Glomerular visceral epithelial cell (primary cell): Measurements from ENCODE around the gene PORCN.
A peak's percentile ranks its signal among the peaks of the same experiment; 100 is the strongest.

Experiments used
- DNase-seq: peaks from one replicate; pipeline ENCODE4 v3.0.0-alpha.2; 2016; ENCODE audit errors: extremely low spot score

The PORCN gene

GRCh38 chrX:48508400-48509244, at the start of gene PORCN:
Gene PORCN, plus strand, starts transcription at chrX:48508992. Its CDS starts 829 bp downstream, at chrX:48509821.
- DNase-seq: peak; percentile 72

DNA sequence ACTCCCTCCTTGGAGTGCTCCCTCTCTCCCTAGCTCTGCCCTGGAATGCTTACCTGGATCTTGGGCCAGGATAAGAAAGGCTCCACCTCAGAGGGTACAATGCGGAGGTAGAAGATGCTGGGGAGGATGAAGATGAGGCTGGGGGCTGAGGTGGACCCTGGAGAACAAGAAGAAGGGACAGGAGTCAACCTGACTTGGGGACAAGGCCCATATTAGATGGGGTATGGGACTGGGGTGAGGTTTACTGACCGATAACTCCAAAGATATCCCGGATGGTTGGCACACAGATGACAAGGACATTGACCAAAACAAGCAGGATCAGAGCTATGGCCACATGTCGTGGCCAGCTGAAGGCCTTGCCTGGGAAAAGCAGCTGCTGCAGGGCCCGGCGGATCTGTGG, 49.3 kb upstream of the PORCN start:
- DNase-seq: no peak

DNA sequence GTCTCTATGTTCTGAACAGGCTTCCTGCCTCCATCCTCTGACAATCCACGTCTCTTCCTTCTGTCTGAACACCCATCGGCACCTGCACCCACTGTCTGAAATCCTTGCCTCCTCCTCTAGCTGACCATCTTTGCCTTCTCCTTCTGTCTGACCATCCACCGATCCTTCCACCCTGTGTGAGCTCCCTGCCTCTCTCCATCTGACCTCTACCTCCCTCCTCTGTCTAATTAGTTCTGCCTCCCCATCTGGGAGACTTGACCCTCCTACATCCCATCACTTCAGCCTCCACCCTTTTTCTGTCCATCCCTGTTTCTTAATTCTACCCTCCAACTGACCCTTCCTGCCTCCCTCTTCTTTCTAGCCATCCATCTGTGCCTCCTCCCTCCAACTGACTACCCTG, 48.8 kb upstream of the PORCN start:
- DNase-seq: no peak

- no peak for DNase-seq
These were observed 48.2 kb upstream of the PORCN start for GRCh38 chrX:48460606-48461005.

GRCh38 chrX:48461830-48462229, 47.0 kb upstream of the PORCN start:
- DNase-seq: no peak

DNA sequence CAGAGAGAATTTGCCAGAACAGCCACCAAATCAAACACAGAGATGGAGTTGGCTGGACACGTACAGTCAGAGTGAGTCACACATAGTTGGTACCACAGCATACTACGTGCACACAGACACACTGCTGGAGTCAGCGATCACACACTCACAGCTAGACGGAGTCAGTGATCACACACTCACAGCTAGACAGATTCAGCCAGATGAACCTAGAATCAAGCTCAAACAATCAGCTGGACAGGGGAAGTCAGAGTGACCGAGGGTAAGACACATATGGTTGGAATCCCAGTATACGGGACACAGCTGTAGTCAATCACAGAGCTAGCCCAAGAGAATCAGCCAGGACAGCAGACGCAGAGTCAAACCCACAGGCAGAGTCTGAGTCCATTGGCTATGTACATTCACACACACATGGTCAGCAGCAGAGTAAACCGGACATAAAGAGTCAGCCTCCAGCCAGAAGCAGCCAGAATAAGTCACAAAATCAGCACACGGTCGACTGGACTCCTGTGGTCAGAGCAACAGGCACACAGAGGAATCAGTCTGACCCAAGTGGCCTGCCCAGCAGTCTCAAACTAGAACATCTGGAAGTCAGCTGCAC, 43.4 kb upstream of the PORCN start:
- DNase-seq: peak; percentile 80

- DNase-seq: no peak
These were observed 42.1 kb upstream of the PORCN start for GRCh38 chrX:48466696-48467095.

GRCh38 chrX:48467281-48467761, 41.5 kb upstream of the PORCN start:
- DNase-seq: no peak

DNA sequence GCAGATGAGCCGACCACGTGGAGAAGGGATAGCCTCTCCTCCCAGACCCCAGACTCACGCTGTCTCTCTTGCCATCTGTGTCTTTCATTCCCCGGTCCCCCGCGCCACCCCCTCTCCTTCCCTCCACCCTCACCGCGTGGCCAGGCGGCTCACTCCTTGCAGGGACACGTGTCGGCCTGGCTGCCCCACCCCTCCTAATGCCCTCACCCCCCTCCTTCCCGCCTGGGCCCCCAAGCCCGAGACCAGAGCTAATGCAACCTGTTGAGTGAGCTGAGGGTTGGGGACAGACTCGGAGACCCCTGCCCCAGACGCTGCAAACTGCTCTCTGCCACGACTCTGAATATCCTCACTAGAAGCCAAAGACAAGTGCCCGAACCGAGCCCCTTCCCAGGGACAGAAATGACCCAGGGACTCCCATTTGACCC, 40.5 kb upstream of the PORCN start:
- DNase-seq: no peak

DNA sequence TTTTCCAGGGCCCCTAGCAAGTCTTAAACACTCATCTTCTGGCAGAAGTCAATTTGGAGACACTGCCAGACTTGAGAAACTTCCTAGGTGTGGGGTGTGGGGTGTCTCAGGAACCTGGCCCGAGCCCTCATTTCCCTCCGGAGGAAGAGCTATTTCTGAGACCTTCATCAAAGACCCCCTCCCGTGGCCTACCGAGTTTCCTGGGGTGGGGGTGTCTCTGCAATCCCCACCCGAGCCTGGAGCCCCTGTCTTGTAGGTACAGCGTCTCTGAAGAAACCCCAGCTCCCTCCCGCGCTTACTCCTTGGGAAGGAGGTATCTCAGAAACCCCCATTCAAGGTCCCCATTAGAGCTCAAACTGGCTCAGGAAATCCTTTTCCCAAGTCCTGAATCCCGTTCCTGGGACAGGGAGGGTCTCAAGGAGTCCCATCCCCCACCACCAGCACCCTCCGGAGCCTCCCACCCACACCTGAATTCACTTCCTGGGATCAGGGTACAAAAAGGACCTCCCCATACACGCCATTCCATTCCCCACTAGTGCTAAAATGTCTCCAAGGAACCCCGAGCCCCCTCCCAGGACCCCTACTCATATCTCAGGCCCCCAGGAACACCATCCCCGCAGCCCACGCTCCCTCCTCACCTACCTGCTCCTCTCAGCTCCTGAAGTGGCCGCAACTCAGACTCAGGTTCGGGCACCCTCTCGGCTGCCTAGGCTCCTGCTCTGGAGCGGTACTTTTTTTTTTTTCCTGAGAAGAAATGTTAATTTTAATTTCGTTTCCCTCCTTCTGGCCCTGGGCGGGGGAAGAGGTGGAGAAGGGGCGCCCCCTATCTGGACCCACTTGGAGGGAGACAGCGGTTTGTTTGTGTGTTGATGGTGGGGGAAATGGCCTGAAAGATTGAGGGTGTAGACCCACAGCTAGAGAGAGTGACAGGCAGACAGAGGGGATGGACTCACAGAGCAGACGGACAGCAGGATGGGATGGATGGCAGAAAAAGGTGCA, 39.8 kb upstream of the PORCN start:
- DNase-seq: no peak

- no peak for DNase-seq
These were observed 38.5 kb upstream of the PORCN start, which contains the start of gene SLC38A5 for GRCh38 chrX:48470110-48470832. Gene SLC38A5, minus strand, starts transcription at chrX:48470260. Its CDS starts 2,336 bp downstream, at chrX:48467924.

- no peak for DNase-seq
These were observed 38.0 kb upstream of the PORCN start for GRCh38 chrX:48470833-48471118.

- no peak for DNase-seq
These were observed 37.3 kb upstream of the PORCN start for GRCh38 chrX:48471504-48471903.

GRCh38 chrX:48472225-48472624, 36.6 kb upstream of the PORCN start:
- no peak for DNase-seq

GRCh38 chrX:48472851-48473703, 35.7 kb upstream of the PORCN start:
- DNase-seq: no peak

DNA sequence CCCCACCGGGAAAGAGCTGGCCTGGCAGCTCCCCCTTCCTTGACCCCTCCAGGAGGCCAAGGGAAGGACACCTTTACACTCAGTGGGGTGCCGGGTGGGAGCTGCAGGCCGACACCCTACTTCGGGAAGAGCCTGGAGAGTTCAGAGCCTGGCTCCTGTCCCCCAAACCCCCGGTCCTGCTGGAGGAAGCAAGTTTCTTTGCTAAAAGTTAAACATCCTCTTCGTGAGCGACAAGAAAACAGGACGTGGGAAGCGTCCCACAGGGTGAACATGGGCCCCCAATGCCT, 35.1 kb upstream of the PORCN start:
- no peak for DNase-seq

DNA sequence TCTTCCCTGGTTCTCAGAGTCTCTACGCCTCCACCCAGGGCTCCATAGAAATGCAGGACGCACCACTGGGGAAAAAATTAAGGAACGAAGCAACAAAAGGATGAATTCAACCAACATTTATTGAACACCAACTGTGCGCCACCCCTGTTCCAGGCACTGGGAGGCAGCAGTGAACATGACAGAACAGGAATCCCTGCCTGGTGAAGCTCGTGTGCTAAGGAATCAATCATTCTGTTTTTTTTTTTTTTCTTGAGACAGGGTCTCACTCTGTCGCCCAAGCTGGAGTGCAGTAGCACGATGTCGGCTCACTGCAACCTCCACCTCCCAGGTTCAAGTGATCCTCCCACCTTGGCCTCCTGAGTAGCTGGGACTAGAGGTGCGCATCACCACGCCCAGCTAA, 34.7 kb upstream of the PORCN start:
- no peak for DNase-seq

GRCh38 chrX:48474581-48474980, 34.2 kb upstream of the PORCN start:
- no peak for DNase-seq

- DNase-seq: peak; percentile 14
These were observed 33.5 kb upstream of the PORCN start for GRCh38 chrX:48475296-48475695.

- DNase-seq: peak; percentile 89
These were observed 32.8 kb upstream of the PORCN start, which contains the start of gene FTSJ1 for GRCh38 chrX:48475774-48476577. Gene FTSJ1, plus strand, starts transcription at chrX:48476199. Its CDS starts 1,849 bp downstream, at chrX:48478048.
